ENCODE results near the gene RHOF. TPM values are rescaled to one million over a fixed set of nuclear protein-coding genes. Genes with fewer than 3 reads are reported as not detected.

The RHOF gene
- total and polyA plus RNA-seq, 4 donors = 0.97 to 7.0 (median 3.5) TPM

GRCh38 chr12:121765573-121765972 lies 27.9 kb downstream of the RHOF start:
- 94% methylated on average over 5 of the region's 5 CpGs for WGBS

More at GRCh38 chr12:121765573-121765972, 27.9 kb downstream of the RHOF start:
- Histone ChIP-seq H3K27me3 (ENCODE audit: control insufficient read depth in 4 of 4, insufficient read depth in 4 of 4, low read length in 3 of 4) (no peaks in the 10 kb centered on the region), H3K4me3 (ENCODE audit: low read depth in 1 of 3, low read length in 3 of 3) (no peak overlapping the region), H3K9ac (ENCODE audit: low read depth in 1 of 2, low read length in 2 of 2) (no peak overlapping the region), H3K4me1 (ENCODE audit: control insufficient read depth in 4 of 4, insufficient read depth in 4 of 4, low read length in 3 of 4) (peaks cover 0 to 2% (median 0%) of the 10 kb centered on the region in 4 donors), H3K27ac (ENCODE audit: low read depth in 1 of 2, low read length in 2 of 2) (no peak overlapping the region), H3K36me3 (ENCODE audit: control insufficient read depth in 4 of 4, insufficient read depth in 3 of 4, low read depth in 1 of 4, low read length in 3 of 4) (no peaks in the 10 kb centered on the region), H3K9me3 (ENCODE audit: control insufficient read depth in 4 of 4, low read length in 3 of 4) (no peaks in the 10 kb centered on the region)
- no peak for DNase-seq (ENCODE audit: low spot score)
- TF ChIP-seq, protein P1, sequence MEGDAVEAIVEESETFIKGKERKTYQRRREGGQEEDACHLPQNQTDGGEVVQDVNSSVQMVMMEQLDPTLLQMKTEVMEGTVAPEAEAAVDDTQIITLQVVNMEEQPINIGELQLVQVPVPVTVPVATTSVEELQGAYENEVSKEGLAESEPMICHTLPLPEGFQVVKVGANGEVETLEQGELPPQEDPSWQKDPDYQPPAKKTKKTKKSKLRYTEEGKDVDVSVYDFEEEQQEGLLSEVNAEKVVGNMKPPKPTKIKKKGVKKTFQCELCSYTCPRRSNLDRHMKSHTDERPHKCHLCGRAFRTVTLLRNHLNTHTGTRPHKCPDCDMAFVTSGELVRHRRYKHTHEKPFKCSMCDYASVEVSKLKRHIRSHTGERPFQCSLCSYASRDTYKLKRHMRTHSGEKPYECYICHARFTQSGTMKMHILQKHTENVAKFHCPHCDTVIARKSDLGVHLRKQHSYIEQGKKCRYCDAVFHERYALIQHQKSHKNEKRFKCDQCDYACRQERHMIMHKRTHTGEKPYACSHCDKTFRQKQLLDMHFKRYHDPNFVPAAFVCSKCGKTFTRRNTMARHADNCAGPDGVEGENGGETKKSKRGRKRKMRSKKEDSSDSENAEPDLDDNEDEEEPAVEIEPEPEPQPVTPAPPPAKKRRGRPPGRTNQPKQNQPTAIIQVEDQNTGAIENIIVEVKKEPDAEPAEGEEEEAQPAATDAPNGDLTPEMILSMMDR (IDR thresholded peaks at IDR 0.05; ENCODE audit: low read depth, low read length, missing input control) = no peak
- no peak for TF ChIP-seq FOXA1 (IDR thresholded peaks at IDR 0.05)
- no peak for TF ChIP-seq FOXA2 (IDR thresholded peaks at IDR 0.05)
- TF ChIP-seq REST (IDR thresholded peaks at IDR 0.05) = no peak
- no peak for TF ChIP-seq NR2F2 (IDR thresholded peaks at IDR 0.05)
- no peak for TF ChIP-seq YY1 (IDR thresholded peaks at IDR 0.05)
- TF ChIP-seq ZBTB33 (IDR thresholded peaks at IDR 0.05) = no peak
- no peak for TF ChIP-seq HNF4A (conservative IDR thresholded peaks at IDR 0.05)
- TF ChIP-seq RAD21 (IDR thresholded peaks at IDR 0.05) = no peak
- no peak for TF ChIP-seq ATF3 (IDR thresholded peaks at IDR 0.05)
- TF ChIP-seq SP1 (IDR thresholded peaks at IDR 0.05) = no peak
- TF ChIP-seq, protein P2, sequence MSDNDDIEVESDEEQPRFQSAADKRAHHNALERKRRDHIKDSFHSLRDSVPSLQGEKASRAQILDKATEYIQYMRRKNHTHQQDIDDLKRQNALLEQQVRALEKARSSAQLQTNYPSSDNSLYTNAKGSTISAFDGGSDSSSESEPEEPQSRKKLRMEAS (IDR thresholded peaks at IDR 0.05) = no peak
